Measurements from ENCODE around the gene SORCS1. TPM values are rescaled to one million over a fixed set of nuclear protein-coding genes. Genes with fewer than 3 reads are reported as not detected.
A peak's percentile ranks its signal among the peaks of the same experiment; 100 is the strongest.

The SORCS1 gene
- polyA plus RNA-seq, 1 donor: 6.5 TPM

DNA sequence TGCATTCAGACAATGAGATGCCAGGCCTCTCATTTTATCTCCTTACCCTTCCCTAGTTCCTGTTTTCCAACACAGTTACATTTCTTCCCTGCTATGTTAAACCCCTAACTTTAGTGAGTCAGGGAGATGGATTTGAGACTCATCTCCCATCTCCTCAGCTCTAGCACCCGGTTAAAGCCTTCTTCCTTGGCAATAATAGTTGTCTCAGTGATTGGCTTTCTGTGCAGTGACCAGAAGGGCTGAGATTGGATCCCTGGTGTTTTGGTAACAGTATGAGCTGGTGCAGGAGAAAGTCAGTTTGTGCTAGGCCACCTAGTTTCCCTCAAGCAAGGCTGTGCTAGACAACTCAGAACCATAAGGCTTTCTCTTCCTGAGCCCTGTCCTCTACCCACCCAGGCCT lies 212.5 kb downstream of the SORCS1 start:
- no peaks in the 10 kb centered on the region for H3K4me1 ChIP-seq (ENCODE audit: control insufficient read depth, insufficient read depth, low read length)
- WGBS (ENCODE audit: insufficient coverage, low lambda C conversion rate): no CpG with 5 or more reads among the region's 1 CpG

DNA sequence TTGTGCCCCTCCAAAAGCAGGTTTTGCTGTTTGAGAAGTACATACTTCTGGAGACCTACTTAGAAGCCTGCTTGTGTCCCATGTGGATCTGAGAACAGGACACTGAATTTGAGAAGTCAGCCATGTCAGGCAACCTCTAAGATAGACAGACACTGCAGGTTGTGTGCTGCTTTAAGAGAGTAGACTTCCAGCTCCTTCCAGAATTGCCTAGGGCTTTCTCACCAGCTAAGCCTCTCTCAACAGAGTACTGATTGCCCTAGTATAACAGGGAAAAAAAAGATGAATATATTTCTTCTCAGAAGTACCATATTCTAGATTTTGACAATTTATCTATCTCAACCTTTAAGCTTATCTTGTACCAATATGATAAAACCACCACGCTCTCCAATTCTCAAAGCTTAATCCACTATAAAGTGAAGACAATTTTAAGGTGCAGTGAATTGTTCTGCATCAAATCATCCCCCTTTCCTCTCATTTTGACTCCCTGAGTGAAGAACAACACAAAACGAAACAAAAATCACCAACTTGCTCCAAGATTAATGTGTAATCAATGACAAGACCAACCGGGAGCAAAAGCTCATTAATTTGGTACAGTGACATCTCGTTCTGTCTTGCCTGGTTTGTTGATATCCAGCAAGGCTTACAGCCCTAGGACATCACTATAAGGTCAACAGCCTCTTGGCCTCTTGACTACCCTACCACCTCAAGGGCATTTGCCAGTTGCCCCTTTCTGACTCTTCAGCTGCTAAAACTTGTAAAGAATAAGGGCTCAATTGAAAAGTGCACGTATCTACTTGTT lies 214.6 kb downstream of the SORCS1 start:
- no peaks in the 10 kb centered on the region for H3K4me1 ChIP-seq (ENCODE audit: control insufficient read depth, insufficient read depth, low read length)
- no peak overlapping the region for H3K27ac ChIP-seq (ENCODE audit: low read length)
- 100% methylated on average over 1 of the region's 5 CpGs for WGBS (ENCODE audit: insufficient coverage, low lambda C conversion rate)
- H3K36me3 ChIP-seq (ENCODE audit: control insufficient read depth, insufficient read depth, low read length): no peaks in the 10 kb centered on the region
- no peak for DNase-seq
- H3K4me3 ChIP-seq (ENCODE audit: low read length): no peak overlapping the region
- no peaks in the 10 kb centered on the region for H3K27me3 ChIP-seq (ENCODE audit: control insufficient read depth, insufficient read depth, low read length)
- no peaks in the 10 kb centered on the region for H3K9me3 ChIP-seq (ENCODE audit: control insufficient read depth, low read depth, low read length)

More for the DNA sequence above, 212.5 kb downstream of the SORCS1 start:
- H3K4me3 ChIP-seq (ENCODE audit: low read length): no peak overlapping the region
- no peak overlapping the region for H3K27ac ChIP-seq (ENCODE audit: low read length)
- DNase-seq: no peak
- no peaks in the 10 kb centered on the region for H3K36me3 ChIP-seq (ENCODE audit: control insufficient read depth, insufficient read depth, low read length)
- no peaks in the 10 kb centered on the region for H3K27me3 ChIP-seq (ENCODE audit: control insufficient read depth, insufficient read depth, low read length)
- no peaks in the 10 kb centered on the region for H3K9me3 ChIP-seq (ENCODE audit: control insufficient read depth, low read depth, low read length)

DNA sequence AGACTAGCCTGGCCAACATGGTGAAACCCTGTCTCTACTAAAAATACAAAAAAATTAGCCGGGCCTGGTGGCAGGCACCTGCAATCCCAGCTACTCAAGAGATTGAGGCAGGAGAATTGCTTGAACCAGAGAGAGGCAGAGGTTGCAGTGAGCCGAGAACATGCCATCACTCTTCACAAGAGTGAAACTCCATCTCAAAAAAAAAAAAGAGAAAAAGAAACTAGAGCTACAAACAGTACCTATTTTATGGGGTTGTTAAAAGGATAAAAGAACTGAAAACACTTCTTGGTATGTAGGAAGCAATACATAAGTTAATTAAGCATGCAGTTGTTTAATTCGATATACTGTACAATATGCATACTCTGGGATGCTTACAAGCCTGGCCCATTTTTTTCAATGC lies 216.9 kb downstream of the SORCS1 start:
- Histone ChIP-seq H3K27ac (ENCODE audit: low read length) (no peak overlapping the region), H3K4me1 (ENCODE audit: control insufficient read depth, insufficient read depth, low read length) (no peaks in the 10 kb centered on the region), H3K27me3 (ENCODE audit: control insufficient read depth, insufficient read depth, low read length) (no peaks in the 10 kb centered on the region), H3K36me3 (ENCODE audit: control insufficient read depth, insufficient read depth, low read length) (no peaks in the 10 kb centered on the region), H3K9me3 (ENCODE audit: control insufficient read depth, low read depth, low read length) (no peaks in the 10 kb centered on the region), H3K4me3 (ENCODE audit: low read length) (no peak overlapping the region)
- no peak for DNase-seq
- 100% methylated on average over 1 of the region's 3 CpGs for WGBS (ENCODE audit: insufficient coverage, low lambda C conversion rate)

DNA sequence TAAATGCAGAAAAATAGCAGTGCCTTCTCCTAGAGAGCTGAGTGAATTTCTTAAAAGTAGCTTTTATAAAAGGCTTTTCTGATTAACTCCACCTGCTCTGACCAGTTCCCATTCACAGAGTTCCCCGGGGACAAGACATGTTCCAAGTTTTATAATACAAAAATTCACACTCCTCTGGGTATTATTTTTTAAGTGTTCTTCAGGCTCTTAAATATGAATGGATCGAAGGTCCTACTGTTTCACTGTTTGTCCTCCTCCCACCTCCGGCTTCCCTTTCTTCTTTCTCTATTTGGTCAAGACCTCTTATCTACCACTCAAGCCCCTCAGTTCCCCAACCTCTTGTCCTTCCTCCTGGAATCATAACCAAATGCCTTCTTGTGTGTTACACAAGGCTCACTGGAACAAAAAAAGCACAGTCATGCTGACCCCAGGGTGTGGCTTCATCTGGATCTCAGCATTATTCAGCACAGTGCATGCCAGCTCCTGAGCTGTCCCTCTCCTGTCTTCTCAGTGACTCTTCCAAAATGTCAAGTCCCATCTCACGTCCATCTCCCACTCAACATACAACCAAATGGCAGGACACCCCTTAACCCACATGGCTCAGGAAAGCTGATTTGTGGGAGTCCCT lies 222.4 kb downstream of the SORCS1 start:
- H3K27ac ChIP-seq (ENCODE audit: low read length): no peak overlapping the region
- H3K36me3 ChIP-seq (ENCODE audit: control insufficient read depth, insufficient read depth, low read length): no peaks in the 10 kb centered on the region
- no peak for DNase-seq
- H3K27me3 ChIP-seq (ENCODE audit: control insufficient read depth, insufficient read depth, low read length): no peaks in the 10 kb centered on the region
- 40% methylated on average over 2 of the region's 4 CpGs for WGBS (ENCODE audit: insufficient coverage, low lambda C conversion rate)
- no peaks in the 10 kb centered on the region for H3K9me3 ChIP-seq (ENCODE audit: control insufficient read depth, low read depth, low read length)
- H3K4me3 ChIP-seq (ENCODE audit: low read length): no peak overlapping the region
- no peaks in the 10 kb centered on the region for H3K4me1 ChIP-seq (ENCODE audit: control insufficient read depth, insufficient read depth, low read length)

DNA sequence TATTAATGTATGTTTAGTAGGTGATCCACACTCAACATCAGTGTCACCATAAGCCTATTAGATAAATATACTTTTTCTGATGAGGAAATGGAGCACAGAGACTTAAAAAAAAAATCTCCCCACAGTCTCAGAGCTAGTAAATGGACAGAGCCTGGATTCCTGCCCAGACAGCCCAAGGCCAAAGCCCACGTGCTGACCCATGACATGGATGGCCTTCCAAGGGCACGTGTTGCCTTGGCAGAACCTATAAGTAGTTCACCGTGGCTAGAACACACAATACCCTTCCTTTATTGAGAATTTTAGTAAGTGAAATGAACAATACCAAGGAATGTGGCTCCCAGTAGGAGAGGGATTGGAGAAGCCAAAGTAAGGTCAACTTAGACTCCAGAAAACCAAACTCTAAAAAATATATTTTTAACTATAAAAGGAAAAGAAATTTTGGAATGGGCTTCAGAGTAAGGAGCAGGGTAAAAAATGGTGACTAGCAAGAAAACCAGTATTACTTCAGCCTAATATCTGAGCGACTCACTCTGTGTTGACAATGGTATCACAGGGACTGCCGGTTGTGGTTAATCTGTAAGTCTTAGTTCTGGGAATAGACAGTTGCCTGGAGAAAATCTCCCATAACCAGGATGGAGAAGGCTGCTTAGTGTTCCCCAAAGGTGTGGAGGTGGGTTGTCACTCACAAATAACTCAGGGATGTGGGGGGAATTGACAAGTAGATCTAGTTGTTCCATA lies 223.0 kb downstream of the SORCS1 start:
- no CpG with 5 or more reads among the region's 5 CpGs for WGBS (ENCODE audit: insufficient coverage, low lambda C conversion rate)
- Histone ChIP-seq H3K4me1 (ENCODE audit: control insufficient read depth, insufficient read depth, low read length) (no peaks in the 10 kb centered on the region), H3K27me3 (ENCODE audit: control insufficient read depth, insufficient read depth, low read length) (no peaks in the 10 kb centered on the region), H3K36me3 (ENCODE audit: control insufficient read depth, insufficient read depth, low read length) (no peaks in the 10 kb centered on the region), H3K4me3 (ENCODE audit: low read length) (no peak overlapping the region), H3K27ac (ENCODE audit: low read length) (no peak overlapping the region), H3K9me3 (ENCODE audit: control insufficient read depth, low read depth, low read length) (no peaks in the 10 kb centered on the region)
- DNase-seq: no peak

DNA sequence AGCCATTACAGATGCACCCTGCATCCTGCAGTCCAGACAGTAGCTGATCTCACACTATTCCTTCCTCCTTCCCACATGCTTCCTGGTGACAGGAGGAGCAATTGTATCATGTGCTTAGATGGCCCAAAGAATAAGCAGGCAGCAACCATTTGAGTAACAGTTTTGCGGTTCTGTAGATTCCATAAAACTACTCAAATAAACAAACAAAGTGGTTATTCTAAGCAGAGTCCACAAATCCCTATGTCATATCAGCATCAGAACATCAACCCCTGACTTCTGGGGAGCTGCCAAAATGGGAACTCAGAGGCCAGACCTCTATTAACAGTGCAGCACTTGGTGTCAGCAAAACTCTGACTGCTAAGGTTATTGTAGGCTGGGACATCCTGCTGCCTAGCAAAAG lies 226.0 kb downstream of the SORCS1 start:
- no peak overlapping the region for H3K27ac ChIP-seq (ENCODE audit: low read length)
- no CpG with 5 or more reads among the region's 1 CpG for WGBS (ENCODE audit: insufficient coverage, low lambda C conversion rate)
- no peaks in the 10 kb centered on the region for H3K36me3 ChIP-seq (ENCODE audit: control insufficient read depth, insufficient read depth, low read length)
- no peaks in the 10 kb centered on the region for H3K27me3 ChIP-seq (ENCODE audit: control insufficient read depth, insufficient read depth, low read length)
- peak; percentile 17 to 33 for DNase-seq
- no peak overlapping the region for H3K4me3 ChIP-seq (ENCODE audit: low read length)
- H3K4me1 ChIP-seq (ENCODE audit: control insufficient read depth, insufficient read depth, low read length): no peaks in the 10 kb centered on the region
- H3K9me3 ChIP-seq (ENCODE audit: control insufficient read depth, low read depth, low read length): no peaks in the 10 kb centered on the region

DNA sequence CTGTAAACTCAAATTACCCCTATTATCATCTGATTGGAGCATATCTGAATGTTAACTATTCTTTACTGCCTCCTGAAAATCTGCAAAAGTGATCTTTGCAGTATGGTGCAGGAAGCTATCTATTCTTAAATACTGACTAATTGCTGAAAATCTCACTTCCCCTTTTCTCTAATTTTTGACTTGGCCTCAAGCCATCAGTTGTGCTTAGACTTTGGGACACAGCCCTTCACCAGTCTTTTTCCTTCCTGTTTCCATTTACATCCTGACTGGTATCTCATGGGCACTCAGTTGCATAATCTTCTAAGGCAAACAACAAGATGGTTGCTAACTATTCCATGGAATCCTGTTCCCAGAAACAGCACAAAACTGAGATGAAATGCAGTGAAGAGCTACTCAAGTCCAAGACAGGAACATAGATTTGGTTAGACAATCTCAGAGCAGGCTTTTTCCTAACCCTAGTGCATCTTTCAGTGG lies 228.5 kb downstream of the SORCS1 start:
- Histone ChIP-seq H3K4me3 (ENCODE audit: low read length) (no peak overlapping the region), H3K27me3 (ENCODE audit: control insufficient read depth, insufficient read depth, low read length) (no peaks in the 10 kb centered on the region), H3K4me1 (ENCODE audit: control insufficient read depth, insufficient read depth, low read length) (no peaks in the 10 kb centered on the region), H3K9me3 (ENCODE audit: control insufficient read depth, low read depth, low read length) (no peaks in the 10 kb centered on the region), H3K36me3 (ENCODE audit: control insufficient read depth, insufficient read depth, low read length) (no peaks in the 10 kb centered on the region), H3K27ac (ENCODE audit: low read length) (no peak overlapping the region)
- DNase-seq: no peak

DNA sequence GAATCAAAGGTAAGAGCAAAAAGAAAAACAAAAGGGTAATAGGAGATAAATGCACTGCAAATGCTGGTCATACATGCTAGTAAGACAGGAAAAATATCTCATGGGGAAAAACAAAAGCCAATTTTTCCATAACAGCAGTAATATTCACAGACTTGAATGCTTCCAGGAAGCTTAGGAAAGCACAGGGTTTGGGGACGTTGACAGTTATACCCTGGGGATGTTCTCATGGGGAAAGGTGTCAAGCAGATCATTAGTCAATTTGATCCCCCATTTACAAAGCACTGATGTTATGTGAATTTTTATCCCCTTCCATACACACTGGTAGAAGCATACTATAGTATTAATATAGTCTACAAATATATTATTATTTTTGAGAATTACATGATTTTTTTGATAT lies 232.7 kb downstream of the SORCS1 start:
- no peak overlapping the region for H3K27ac ChIP-seq (ENCODE audit: low read length)
- no peaks in the 10 kb centered on the region for H3K27me3 ChIP-seq (ENCODE audit: control insufficient read depth, insufficient read depth, low read length)
- no peak overlapping the region for H3K4me3 ChIP-seq (ENCODE audit: low read length)
- H3K36me3 ChIP-seq (ENCODE audit: control insufficient read depth, insufficient read depth, low read length): no peaks in the 10 kb centered on the region
- H3K4me1 ChIP-seq (ENCODE audit: control insufficient read depth, insufficient read depth, low read length): no peaks in the 10 kb centered on the region
- no peak for DNase-seq
- WGBS (ENCODE audit: insufficient coverage, low lambda C conversion rate): no CpG with 5 or more reads among the region's 1 CpG
- no peaks in the 10 kb centered on the region for H3K9me3 ChIP-seq (ENCODE audit: control insufficient read depth, low read depth, low read length)

DNA sequence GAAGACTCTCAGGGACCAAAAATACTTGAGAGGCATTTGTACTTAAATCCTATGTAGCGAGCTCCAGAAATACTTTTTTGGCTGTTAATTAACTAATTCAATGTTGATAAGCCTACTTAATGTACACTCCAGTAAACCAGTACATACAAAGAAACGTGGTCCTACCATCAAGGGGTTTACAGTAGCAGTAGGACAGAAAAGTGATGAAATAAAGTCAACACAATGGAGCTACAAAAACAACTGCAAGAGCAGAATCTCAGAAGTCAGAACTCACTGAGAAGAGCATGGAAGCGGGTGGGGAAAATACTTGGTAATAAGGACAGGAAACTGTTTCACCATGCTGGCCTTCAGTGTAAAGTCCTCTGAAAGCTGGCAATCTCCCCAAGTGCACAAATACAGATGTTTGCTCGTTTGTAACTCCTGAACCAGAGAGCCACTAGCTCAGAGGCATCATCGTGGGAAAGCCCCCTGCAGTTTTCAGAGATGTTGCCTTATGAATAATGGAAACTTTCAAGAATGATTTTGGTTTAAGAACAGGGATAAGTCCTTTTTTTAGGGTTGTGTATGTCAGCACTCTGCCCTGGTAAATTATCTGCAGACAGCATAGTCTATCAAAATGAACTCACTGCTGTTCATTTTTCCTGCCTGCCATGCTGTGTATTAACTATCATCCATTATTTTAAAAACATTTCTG lies 233.2 kb downstream of the SORCS1 start:
- DNase-seq: peak; percentile 37 to 46
- Histone ChIP-seq H3K9me3 (ENCODE audit: control insufficient read depth, low read depth, low read length) (no peaks in the 10 kb centered on the region), H3K4me3 (ENCODE audit: low read length) (no peak overlapping the region), H3K4me1 (ENCODE audit: control insufficient read depth, insufficient read depth, low read length) (no peaks in the 10 kb centered on the region), H3K36me3 (ENCODE audit: control insufficient read depth, insufficient read depth, low read length) (no peaks in the 10 kb centered on the region), H3K27ac (ENCODE audit: low read length) (no peak overlapping the region), H3K27me3 (ENCODE audit: control insufficient read depth, insufficient read depth, low read length) (no peaks in the 10 kb centered on the region)
- WGBS (ENCODE audit: insufficient coverage, low lambda C conversion rate): 13% methylated on average over 1 of the region's 5 CpGs

DNA sequence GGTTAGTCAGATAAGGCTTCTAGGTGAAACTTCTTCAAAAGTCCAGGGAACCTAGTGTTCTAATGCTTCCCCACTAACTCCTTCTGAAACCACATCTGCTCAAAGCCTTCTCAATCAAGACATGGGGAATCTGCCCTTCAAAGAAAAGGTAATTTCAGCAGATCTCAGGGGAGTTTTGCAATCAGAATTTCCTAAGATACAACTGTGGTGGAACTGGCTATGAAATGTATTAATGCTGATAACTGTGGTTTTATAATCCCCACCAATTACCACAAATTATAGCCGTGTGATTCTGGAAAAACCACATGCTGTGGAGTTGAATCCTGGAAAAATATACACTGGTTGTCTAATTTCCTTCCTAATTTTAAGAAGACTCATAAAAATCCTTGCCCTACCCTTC lies 233.8 kb downstream of the SORCS1 start:
- DNase-seq: no peak
- H3K4me3 ChIP-seq (ENCODE audit: low read length): no peak overlapping the region
- no peaks in the 10 kb centered on the region for H3K9me3 ChIP-seq (ENCODE audit: control insufficient read depth, low read depth, low read length)
- no peaks in the 10 kb centered on the region for H3K36me3 ChIP-seq (ENCODE audit: control insufficient read depth, insufficient read depth, low read length)
- WGBS (ENCODE audit: insufficient coverage, low lambda C conversion rate): no CpG with 5 or more reads among the region's 1 CpG
- no peaks in the 10 kb centered on the region for H3K4me1 ChIP-seq (ENCODE audit: control insufficient read depth, insufficient read depth, low read length)
- H3K27ac ChIP-seq (ENCODE audit: low read length): no peak overlapping the region
- no peaks in the 10 kb centered on the region for H3K27me3 ChIP-seq (ENCODE audit: control insufficient read depth, insufficient read depth, low read length)
